Ecto neural progenitor cell (in vitro differentiated cells): ENCODE results near the gene DVL2.
"Not testable (repeated sequence)": the region's sequence is repeated elsewhere in the genome, so short reads cannot be mapped to it uniquely, and the experiment has no call there.

ENCODE experiments used
- DNase-seq: peaks from one replicate; pipeline ENCODE4 v3.0.0-alpha.2; 2018; ENCODE audit warnings: low spot score

DVL2 gene

GRCh38 chr17:7256766-7257456, 22.6 kb upstream of the DVL2 start:
- DNase-seq: no peak

GRCh38 chr17:7254511-7254910, 20.2 kb upstream of the DVL2 start:
- no peak for DNase-seq

GRCh38 chr17:7253082-7253481, 18.8 kb upstream of the DVL2 start:
- DNase-seq: no peak

- DNase-seq: peak; percentile 99
Observed at GRCh38 chr17:7252176-7253043, 18.1 kb upstream of the DVL2 start, which contains the start of gene ELP5. ELP5 (plus strand) TSS chr17:7252215; CDS start chr17:7252551, 336 bp downstream.

- DNase-seq: peak; percentile 100
Observed at GRCh38 chr17:7251661-7252175, 17.4 kb upstream of the DVL2 start, which contains the start of gene CTDNEP1. CTDNEP1 (minus strand) TSS chr17:7251734; CDS start chr17:7251296, 438 bp downstream.

GRCh38 chr17:7250695-7251627, 16.6 kb upstream of the DVL2 start:
- DNase-seq: peak; percentile 64

GRCh38 chr17:7249830-7250229, 15.5 kb upstream of the DVL2 start:
- no peak for DNase-seq

- DNase-seq: no peak
Observed at GRCh38 chr17:7249214-7249613, 14.9 kb upstream of the DVL2 start.

GRCh38 chr17:7248796-7249195, 14.5 kb upstream of the DVL2 start:
- DNase-seq: no peak

- no peak for DNase-seq
Observed at GRCh38 chr17:7246779-7247178, 12.5 kb upstream of the DVL2 start.

GRCh38 chr17:7243838-7244237, 9.5 kb upstream of the DVL2 start:
- DNase-seq: not testable (repeated sequence)

GRCh38 chr17:7243453-7243729, 9.1 kb upstream of the DVL2 start:
- no peak for DNase-seq

- peak; percentile 99 for DNase-seq
Observed at GRCh38 chr17:7242717-7243452, 8.6 kb upstream of the DVL2 start.

- DNase-seq: peak; percentile 98
Observed at GRCh38 chr17:7241783-7242716, 7.7 kb upstream of the DVL2 start, which contains the start of gene GABARAP. GABARAP (minus strand) TSS chr17:7242449; CDS start chr17:7242330, 119 bp downstream.

GRCh38 chr17:7241090-7241733, 6.9 kb upstream of the DVL2 start:
- DNase-seq: no peak

GRCh38 chr17:7240375-7240774, 6.1 kb upstream of the DVL2 start:
- no peak for DNase-seq

GRCh38 chr17:7239091-7240027, 5.0 kb upstream of the DVL2 start, which contains the start of gene PHF23:
PHF23 (minus strand) TSS chr17:7239457; CDS start chr17:7239279, 178 bp downstream.
- DNase-seq: peak; percentile 100

GRCh38 chr17:7238420-7239090, 4.2 kb upstream of the DVL2 start:
- DNase-seq: peak; percentile 68
